ENCODE data around the gene RPLP2. TPM values are rescaled to one million over a fixed set of nuclear protein-coding genes. Genes with fewer than 3 reads are reported as not detected.
A peak's percentile ranks its signal among the peaks of the same experiment; 100 is the strongest.

Gene RPLP2
- total and polyA plus RNA-seq, 2 of the 4 experiments (the other 2 are of a cell fraction): 59.9 to 1,897 TPM

DNA sequence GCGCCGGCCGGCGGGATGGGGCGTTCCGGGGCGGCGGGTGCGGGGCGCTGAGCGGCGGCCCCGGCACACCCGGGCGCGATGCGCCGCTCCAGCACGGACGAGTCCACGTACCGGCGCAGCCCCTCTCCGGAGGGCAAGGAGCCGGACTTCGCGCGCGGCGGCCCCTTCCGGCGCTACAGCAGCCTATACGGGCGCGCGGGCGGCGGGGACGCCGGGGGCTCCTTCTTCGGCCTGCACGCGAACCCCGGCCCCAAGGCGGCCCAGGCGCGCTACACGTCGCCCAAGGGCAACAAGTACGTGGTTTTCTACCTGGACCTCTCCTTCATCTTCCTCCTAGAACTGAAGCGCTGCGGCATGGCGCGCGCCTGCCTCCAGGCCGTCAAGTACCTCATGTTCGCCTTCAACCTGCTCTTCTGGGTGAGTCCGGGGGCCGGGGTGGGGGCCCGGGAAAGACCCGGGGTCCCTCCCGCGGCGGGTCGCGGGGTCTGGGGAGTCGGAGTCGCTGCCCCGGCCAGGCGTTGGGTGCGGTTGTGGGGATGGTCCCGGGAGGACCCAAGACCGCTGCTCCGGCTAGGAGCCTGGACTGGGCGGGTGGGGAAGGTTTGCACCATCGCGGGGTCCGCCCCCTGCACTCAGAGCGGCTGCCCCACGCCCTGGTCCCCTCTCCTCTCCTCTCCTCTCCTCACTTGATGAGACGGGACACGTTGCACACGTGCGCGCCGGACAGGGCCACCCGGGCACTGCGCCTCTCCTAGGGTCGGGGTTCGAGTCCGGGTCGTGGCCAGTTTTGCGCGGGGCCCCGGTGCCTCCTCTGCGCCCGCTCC, 40.4 kb downstream of the RPLP2 start:
- Histone ChIP-seq H2BK15ac (ENCODE audit: low read depth, low read length) (no peak overlapping the region), H3K27me3 (ENCODE audit: control insufficient read depth, insufficient read depth, low read length) (no peaks in the 10 kb centered on the region), H3K9me3 (ENCODE audit: control insufficient read depth, insufficient read depth, low read length) (no peaks in the 10 kb centered on the region), H3K4me1 (ENCODE audit: control insufficient read depth, insufficient read depth, low read length) (peaks cover 33% of the 10 kb centered on the region), H4K5ac (ENCODE audit: low read depth, low read length) (no peak overlapping the region), H3K36me3 (ENCODE audit: control insufficient read depth, insufficient read depth, low read length) (peaks cover 6% of the 10 kb centered on the region; the same call in 1 of the 2 replicates), H4K8ac (ENCODE audit: low read depth in 2 of 2, low read length in 2 of 2) (no peak overlapping the region), H3K79me1 (ENCODE audit: low read depth in 1 of 2, low read length in 2 of 2) (peaks cover 20 to 85% of the 10 kb centered on the region in 2 experiments), H2AK5ac (ENCODE audit: low read depth, low read length) (no peak overlapping the region), H4K20me1 (ENCODE audit: insufficient read depth, low read length) (peaks cover 61% of the 10 kb centered on the region), H3K14ac (replicated peaks; ENCODE audit: low read depth, low read length) (no peak overlapping the region), H2BK20ac (ENCODE audit: low read depth, low read length) (no peak overlapping the region), H3K18ac (ENCODE audit: low read depth, low read length) (no peak overlapping the region), H3K9ac (ENCODE audit: low read depth, low read length) (peak overlapping the region; percentile 50; the same call in 1 of the 2 replicates), H3K4ac (ENCODE audit: low read depth, low read length) (no peak overlapping the region), H2BK120ac (ENCODE audit: low read depth, low read length) (no peak overlapping the region), H3K9me1 (ENCODE audit: insufficient read depth, low read length) (peaks cover 8% of the 10 kb centered on the region; the same call in 1 of the 2 replicates), H3K4me3 (ENCODE audit: insufficient read depth, low read depth, low read length) (peak overlapping the region; percentile 53), H3K4me2 (ENCODE audit: low read depth, low read length) (peak overlapping the region; percentile 74), H3K27ac (ENCODE audit: insufficient read depth, low read length) (no peak overlapping the region), H2AFZ (replicated peaks; ENCODE audit: low read length, poor library complexity) (peak overlapping the region; percentile 77), H4K91ac (ENCODE audit: insufficient read depth, low read depth, low read length) (no peak overlapping the region), H3K23ac (ENCODE audit: low read depth, low read length) (no peak overlapping the region), H2AK9ac (replicated peaks; ENCODE audit: low read depth, low read length, poor library complexity) (peak overlapping the region; percentile 70), H2BK5ac (ENCODE audit: low read depth, low read length, poor library complexity, severe bottlenecking) (no peak overlapping the region), H3K56ac (ENCODE audit: extremely low read depth, insufficient read depth, low read length) (no peak overlapping the region)
- ATAC-seq (ENCODE audit: low read depth): peak; percentile 27
- 21% methylated on average over 75 of the region's 97 CpGs; no CpG with 5 or more reads in 1 of the 2 experiments for WGBS, 2 experiments (ENCODE audit: extremely low coverage in 2 of 2, insufficient read length in 1 of 2)
- in situ Hi-C loops (cut with MboI; ENCODE audit: low sequenced_read_pairs) (no loop called here), intact Hi-C loops (cut with micrococcal nuclease) (loop anchor here (10.0 kb wide), 1 partner anchor 205 kb away; no protein-coding TSS in a partner anchor), dilution Hi-C loops (cut with HindIII; ENCODE audit: low sequenced_read_pairs, unreplicated experiment) (no loop called here)
- no peak for DNase-seq
- no TSS peak for BruUV-seq (replicated peaks)
- TF ChIP-seq POLR2A (IDR thresholded peaks at IDR 0.05; ENCODE audit: low read depth, low read length) (no peak), MAZ (IDR thresholded peaks at IDR 0.05; ENCODE audit: borderline replicate concordance, low read depth, low read length) (0 out of 2 replicates have a peak, but pooled peaks have one; percentile 1)
- ChIA-PET CTCF (no interaction called here), POLR2A (ENCODE audit: unreplicated experiment) (no interaction called here)
